ENCODE results near the gene MAT2B. TPM values are rescaled to one million over a fixed set of nuclear protein-coding genes. Genes with fewer than 3 reads are reported as not detected.
A peak's percentile ranks its signal among the peaks of the same experiment; 100 is the strongest.

Gene MAT2B
- total and polyA plus RNA-seq, 2 of the 13 experiments (the other 11 are each of a cell fraction or from before 2014, with no cell fraction given), result 20.2 to 37.1 TPM

GRCh38 chr5:163459819-163460561 lies 45.4 kb upstream of the MAT2B start, which contains the start of gene NUDCD2 (continued):
- TF ChIP-seq HMGXB4 (CRISPR knock-in tag; IDR thresholded peaks at IDR 0.05; ENCODE audit: borderline replicate concordance in 1 of 2, low read depth in 1 of 2), result peak; percentile 89
- TF ChIP-seq PCBP2 (optimal IDR thresholded peaks at IDR 0.05; ENCODE audit: low read depth, low read length, poor library complexity, severe bottlenecking), result no peak
- no peak for TF ChIP-seq ZNF513 (CRISPR knock-in tag; conservative IDR thresholded peaks at IDR 0.05)
- 0 out of 2 replicates have a peak, but pooled peaks have one; percentile 52 for TF ChIP-seq CCDC6 (CRISPR knock-in tag; IDR thresholded peaks at IDR 0.05)
- no peak for TF ChIP-seq ZNF34 (CRISPR knock-in tag; IDR thresholded peaks at IDR 0.05; ENCODE audit: borderline replicate concordance)
- TF ChIP-seq NAIF1 (CRISPR knock-in tag; IDR thresholded peaks at IDR 0.05; ENCODE audit: borderline replicate concordance), result peak; percentile 90; the same call in 1 of the 2 replicates
- no peak; the same call in 1 of the 2 replicates for TF ChIP-seq ZNF788 (CRISPR knock-in tag; IDR thresholded peaks at IDR 0.05; ENCODE audit: borderline replicate concordance)
- 0 out of 2 replicates have a peak, but pooled peaks have one; percentile 58 for TF ChIP-seq ZNF607 (CRISPR knock-in tag; IDR thresholded peaks at IDR 0.05; ENCODE audit: borderline replicate concordance)
- TF ChIP-seq NFE2L1 (CRISPR knock-in tag; IDR thresholded peaks at IDR 0.05; ENCODE audit: borderline replicate concordance), result no peak
- TF ChIP-seq ZNF576 (CRISPR knock-in tag; IDR thresholded peaks at IDR 0.05), result 0 out of 2 replicates have a peak, but pooled peaks have one; percentile 22
- no peak for TF ChIP-seq YY1 (IDR thresholded peaks at IDR 0.05; ENCODE audit: insufficient read depth, insufficient replicate concordance, low read depth, low read length)
- no peak for TF ChIP-seq AGO1 (IDR thresholded peaks at IDR 0.05; ENCODE audit: low read depth, low read length, poor library complexity, severe bottlenecking)
- peak; percentile 87 for TF ChIP-seq ZNF274 (CRISPR knock-in tag; IDR thresholded peaks at IDR 0.05)
- TF ChIP-seq MLXIP (CRISPR knock-in tag; IDR thresholded peaks at IDR 0.05; ENCODE audit: borderline replicate concordance), result peak; percentile 33; the same call in 1 of the 2 replicates
- TF ChIP-seq ZNF574 (CRISPR knock-in tag; IDR thresholded peaks at IDR 0.05), result peak; percentile 93
- no peak for TF ChIP-seq ZNF282 (IDR thresholded peaks at IDR 0.05; ENCODE audit: partially characterized antibody)
- TF ChIP-seq ZNF724P (CRISPR knock-in tag; IDR thresholded peaks at IDR 0.05; ENCODE audit: borderline replicate concordance), result peak; percentile 82; the same call in 1 of the 2 replicates
